SK-N-SH treated with all-trans-retinoic acid at 6 μM for 48 hours (cell line): Measurements from ENCODE around the gene PARD3B.

Source experiments
- CSDC2 ChIP-seq: fragments of 250-450 bp; sonication (Bioruptor Pico); IDR thresholded peaks from 2 replicates; pipeline ENCODE4 v1.5.0; 2020; ENCODE audit warnings: mild to moderate bottlenecking, moderate library complexity
- GLIS3 ChIP-seq: fragments of 250-450 bp; sonication (Bioruptor Pico); IDR thresholded peaks from 2 replicates; pipeline ENCODE4 v1.5.0; 2020; ENCODE audit warnings: mild to moderate bottlenecking, moderate library complexity
- PPARA ChIP-seq: fragments of 250-450 bp; sonication (Bioruptor Pico); IDR thresholded peaks from 2 replicates; pipeline ENCODE4 v1.5.0; 2020; ENCODE audit warnings: mild to moderate bottlenecking, borderline replicate concordance
- SNAI2 ChIP-seq: fragments of 250-450 bp; sonication (Bioruptor Pico); IDR thresholded peaks from 2 replicates; pipeline ENCODE4 v1.5.0; 2020; ENCODE audit warnings: mild to moderate bottlenecking, moderate library complexity
- TOX ChIP-seq: fragments of 250-450 bp; sonication (Bioruptor Pico); IDR thresholded peaks from 2 replicates; pipeline ENCODE4 v1.8.0; 2021; ENCODE audit warnings: mild to moderate bottlenecking, moderate library complexity, borderline replicate concordance
- ZC3H10 ChIP-seq: fragments of 250-450 bp; sonication (Bioruptor Pico); IDR thresholded peaks from 2 replicates; pipeline ENCODE4 v1.5.1; 2021; ENCODE audit warnings: mild to moderate bottlenecking, moderate library complexity
- ZFP3 ChIP-seq: fragments of 250-450 bp; sonication (Bioruptor Pico); IDR thresholded peaks from 2 replicates; pipeline ENCODE4 v1.5.0; 2020; ENCODE audit warnings: mild to moderate bottlenecking, moderate library complexity
- ZNF565 ChIP-seq: fragments of 450-650 bp; formaldehyde crosslinking; conservative IDR thresholded peaks from 2 replicates; pipeline ENCODE4 v1.5.0; 2020; ENCODE audit warnings: low read depth, mild to moderate bottlenecking, moderate library complexity
- TF ChIP-seq, protein P1 (sequence below): fragments of 250-450 bp; sonication (Bioruptor Pico); IDR thresholded peaks from 2 replicates; pipeline ENCODE4 v1.8.0; 2020; ENCODE audit warnings: mild to moderate bottlenecking, moderate library complexity, borderline replicate concordance
- TF ChIP-seq, protein P2 (sequence below): fragments of 250-450 bp; sonication (Bioruptor Pico); IDR thresholded peaks from 2 replicates; pipeline ENCODE4 v1.5.0; 2020; ENCODE audit warnings: mild to moderate bottlenecking, moderate library complexity
- TF ChIP-seq, protein P3 (sequence below): fragments of 250-450 bp; sonication (Bioruptor Pico); IDR thresholded peaks from 2 replicates; pipeline ENCODE4 v1.5.1; 2020; ENCODE audit warnings: low read depth, mild to moderate bottlenecking, moderate library complexity
- TF ChIP-seq, protein P4 (sequence below): fragments of 250-450 bp; sonication (Bioruptor Pico); IDR thresholded peaks from 2 replicates; pipeline ENCODE4 v1.5.1; 2021; ENCODE audit warnings: mild to moderate bottlenecking, moderate library complexity

DNA sequence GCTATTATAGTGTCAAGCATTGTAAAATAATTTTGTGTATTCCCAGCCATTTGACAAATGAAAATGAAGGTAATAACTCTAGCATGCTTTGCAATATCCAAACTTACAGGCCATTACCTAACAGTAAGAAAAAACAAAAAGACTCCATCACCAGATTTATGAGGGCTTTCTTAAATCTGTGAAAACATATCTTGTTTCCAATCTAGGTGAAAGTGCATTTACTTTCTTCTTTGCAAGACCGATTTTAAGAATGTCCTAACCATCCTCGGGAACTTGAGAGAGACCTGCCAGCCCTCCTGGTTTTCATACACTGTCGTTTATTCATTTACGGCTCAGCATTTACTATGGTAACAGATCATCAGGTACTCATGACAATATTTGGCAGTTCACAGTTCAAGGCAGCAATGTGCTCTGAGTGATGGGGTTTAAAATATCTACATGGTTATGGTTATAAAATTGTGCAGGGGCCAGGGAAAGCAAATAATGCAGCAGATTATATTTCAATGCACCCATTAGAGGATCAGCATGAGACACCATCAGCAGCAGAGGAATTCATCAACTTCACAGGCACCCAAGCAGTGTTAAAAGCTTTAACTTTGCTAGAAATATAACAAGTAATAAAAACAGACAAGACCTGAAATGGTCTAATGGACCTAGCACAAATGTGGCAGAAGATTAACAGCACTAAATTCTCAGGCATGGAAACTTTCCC lies 34.4 kb upstream of the PARD3B start:
- no peak for TF ChIP-seq ZC3H10 (CRISPR knock-in tag)
- TF ChIP-seq ZFP3 (CRISPR knock-in tag) = no peak
- TF ChIP-seq, protein P1, sequence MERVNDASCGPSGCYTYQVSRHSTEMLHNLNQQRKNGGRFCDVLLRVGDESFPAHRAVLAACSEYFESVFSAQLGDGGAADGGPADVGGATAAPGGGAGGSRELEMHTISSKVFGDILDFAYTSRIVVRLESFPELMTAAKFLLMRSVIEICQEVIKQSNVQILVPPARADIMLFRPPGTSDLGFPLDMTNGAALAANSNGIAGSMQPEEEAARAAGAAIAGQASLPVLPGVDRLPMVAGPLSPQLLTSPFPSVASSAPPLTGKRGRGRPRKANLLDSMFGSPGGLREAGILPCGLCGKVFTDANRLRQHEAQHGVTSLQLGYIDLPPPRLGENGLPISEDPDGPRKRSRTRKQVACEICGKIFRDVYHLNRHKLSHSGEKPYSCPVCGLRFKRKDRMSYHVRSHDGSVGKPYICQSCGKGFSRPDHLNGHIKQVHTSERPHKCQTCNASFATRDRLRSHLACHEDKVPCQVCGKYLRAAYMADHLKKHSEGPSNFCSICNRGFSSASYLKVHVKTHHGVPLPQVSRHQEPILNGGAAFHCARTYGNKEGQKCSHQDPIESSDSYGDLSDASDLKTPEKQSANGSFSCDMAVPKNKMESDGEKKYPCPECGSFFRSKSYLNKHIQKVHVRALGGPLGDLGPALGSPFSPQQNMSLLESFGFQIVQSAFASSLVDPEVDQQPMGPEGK (CRISPR knock-in tag) = no peak
- TF ChIP-seq, protein P2, sequence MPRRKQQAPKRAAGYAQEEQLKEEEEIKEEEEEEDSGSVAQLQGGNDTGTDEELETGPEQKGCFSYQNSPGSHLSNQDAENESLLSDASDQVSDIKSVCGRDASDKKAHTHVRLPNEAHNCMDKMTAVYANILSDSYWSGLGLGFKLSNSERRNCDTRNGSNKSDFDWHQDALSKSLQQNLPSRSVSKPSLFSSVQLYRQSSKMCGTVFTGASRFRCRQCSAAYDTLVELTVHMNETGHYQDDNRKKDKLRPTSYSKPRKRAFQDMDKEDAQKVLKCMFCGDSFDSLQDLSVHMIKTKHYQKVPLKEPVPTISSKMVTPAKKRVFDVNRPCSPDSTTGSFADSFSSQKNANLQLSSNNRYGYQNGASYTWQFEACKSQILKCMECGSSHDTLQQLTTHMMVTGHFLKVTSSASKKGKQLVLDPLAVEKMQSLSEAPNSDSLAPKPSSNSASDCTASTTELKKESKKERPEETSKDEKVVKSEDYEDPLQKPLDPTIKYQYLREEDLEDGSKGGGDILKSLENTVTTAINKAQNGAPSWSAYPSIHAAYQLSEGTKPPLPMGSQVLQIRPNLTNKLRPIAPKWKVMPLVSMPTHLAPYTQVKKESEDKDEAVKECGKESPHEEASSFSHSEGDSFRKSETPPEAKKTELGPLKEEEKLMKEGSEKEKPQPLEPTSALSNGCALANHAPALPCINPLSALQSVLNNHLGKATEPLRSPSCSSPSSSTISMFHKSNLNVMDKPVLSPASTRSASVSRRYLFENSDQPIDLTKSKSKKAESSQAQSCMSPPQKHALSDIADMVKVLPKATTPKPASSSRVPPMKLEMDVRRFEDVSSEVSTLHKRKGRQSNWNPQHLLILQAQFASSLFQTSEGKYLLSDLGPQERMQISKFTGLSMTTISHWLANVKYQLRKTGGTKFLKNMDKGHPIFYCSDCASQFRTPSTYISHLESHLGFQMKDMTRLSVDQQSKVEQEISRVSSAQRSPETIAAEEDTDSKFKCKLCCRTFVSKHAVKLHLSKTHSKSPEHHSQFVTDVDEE (CRISPR knock-in tag) = no peak
- TF ChIP-seq TOX = no peak
- TF ChIP-seq, protein P3, sequence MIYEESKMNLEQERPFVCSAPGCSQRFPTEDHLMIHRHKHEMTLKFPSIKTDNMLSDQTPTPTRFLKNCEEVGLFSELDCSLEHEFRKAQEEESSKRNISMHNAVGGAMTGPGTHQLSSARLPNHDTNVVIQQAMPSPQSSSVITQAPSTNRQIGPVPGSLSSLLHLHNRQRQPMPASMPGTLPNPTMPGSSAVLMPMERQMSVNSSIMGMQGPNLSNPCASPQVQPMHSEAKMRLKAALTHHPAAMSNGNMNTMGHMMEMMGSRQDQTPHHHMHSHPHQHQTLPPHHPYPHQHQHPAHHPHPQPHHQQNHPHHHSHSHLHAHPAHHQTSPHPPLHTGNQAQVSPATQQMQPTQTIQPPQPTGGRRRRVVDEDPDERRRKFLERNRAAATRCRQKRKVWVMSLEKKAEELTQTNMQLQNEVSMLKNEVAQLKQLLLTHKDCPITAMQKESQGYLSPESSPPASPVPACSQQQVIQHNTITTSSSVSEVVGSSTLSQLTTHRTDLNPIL (CRISPR knock-in tag) = no peak
- no peak for TF ChIP-seq CSDC2
- no peak for TF ChIP-seq PPARA (CRISPR knock-in tag)
- TF ChIP-seq SNAI2 = no peak
- TF ChIP-seq, protein P4, sequence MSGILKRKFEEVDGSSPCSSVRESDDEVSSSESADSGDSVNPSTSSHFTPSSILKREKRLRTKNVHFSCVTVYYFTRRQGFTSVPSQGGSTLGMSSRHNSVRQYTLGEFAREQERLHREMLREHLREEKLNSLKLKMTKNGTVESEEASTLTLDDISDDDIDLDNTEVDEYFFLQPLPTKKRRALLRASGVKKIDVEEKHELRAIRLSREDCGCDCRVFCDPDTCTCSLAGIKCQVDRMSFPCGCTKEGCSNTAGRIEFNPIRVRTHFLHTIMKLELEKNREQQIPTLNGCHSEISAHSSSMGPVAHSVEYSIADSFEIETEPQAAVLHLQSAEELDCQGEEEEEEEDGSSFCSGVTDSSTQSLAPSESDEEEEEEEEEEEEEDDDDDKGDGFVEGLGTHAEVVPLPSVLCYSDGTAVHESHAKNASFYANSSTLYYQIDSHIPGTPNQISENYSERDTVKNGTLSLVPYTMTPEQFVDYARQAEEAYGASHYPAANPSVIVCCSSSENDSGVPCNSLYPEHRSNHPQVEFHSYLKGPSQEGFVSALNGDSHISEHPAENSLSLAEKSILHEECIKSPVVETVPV (CRISPR knock-in tag) = no peak
- TF ChIP-seq ZNF565 (CRISPR knock-in tag) = no peak
- TF ChIP-seq GLIS3 (CRISPR knock-in tag) = no peak
